B cell (primary cell): ENCODE data around the gene ST6GALNAC1.

ENCODE experiments used
- EZH2 ChIP-seq: IDR thresholded peaks from 2 replicates; pipeline ENCODE4 v1.6.1; 2012; ENCODE audit warnings: borderline replicate concordance, low read depth, mild to moderate bottlenecking, moderate library complexity, low read length; ENCODE audit not compliant: insufficient read depth, poor library complexity, severe bottlenecking
- TF ChIP-seq, protein P1 (sequence below): fragments of 200-600 bp; IDR thresholded peaks from one replicate; pipeline ENCODE4 v1.8.0; 2022; ENCODE audit warnings: antibody characterized with exemption, mild to moderate bottlenecking

GRCh38 chr17:76682296-76682695 is 38.7 kb upstream of the ST6GALNAC1 start:
- TF ChIP-seq, protein P1, sequence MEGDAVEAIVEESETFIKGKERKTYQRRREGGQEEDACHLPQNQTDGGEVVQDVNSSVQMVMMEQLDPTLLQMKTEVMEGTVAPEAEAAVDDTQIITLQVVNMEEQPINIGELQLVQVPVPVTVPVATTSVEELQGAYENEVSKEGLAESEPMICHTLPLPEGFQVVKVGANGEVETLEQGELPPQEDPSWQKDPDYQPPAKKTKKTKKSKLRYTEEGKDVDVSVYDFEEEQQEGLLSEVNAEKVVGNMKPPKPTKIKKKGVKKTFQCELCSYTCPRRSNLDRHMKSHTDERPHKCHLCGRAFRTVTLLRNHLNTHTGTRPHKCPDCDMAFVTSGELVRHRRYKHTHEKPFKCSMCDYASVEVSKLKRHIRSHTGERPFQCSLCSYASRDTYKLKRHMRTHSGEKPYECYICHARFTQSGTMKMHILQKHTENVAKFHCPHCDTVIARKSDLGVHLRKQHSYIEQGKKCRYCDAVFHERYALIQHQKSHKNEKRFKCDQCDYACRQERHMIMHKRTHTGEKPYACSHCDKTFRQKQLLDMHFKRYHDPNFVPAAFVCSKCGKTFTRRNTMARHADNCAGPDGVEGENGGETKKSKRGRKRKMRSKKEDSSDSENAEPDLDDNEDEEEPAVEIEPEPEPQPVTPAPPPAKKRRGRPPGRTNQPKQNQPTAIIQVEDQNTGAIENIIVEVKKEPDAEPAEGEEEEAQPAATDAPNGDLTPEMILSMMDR: no peak
- no peak for TF ChIP-seq EZH2
